Measurements from ENCODE around the gene ARHGAP15. TPM values are rescaled to one million over a fixed set of nuclear protein-coding genes. Genes with fewer than 3 reads are reported as not detected.
A peak's percentile ranks its signal among the peaks of the same experiment; 100 is the strongest.

ARHGAP15 gene
- total and polyA plus RNA-seq, 12 donors = 1.3 to 7.7 (median 2.8) TPM

- H3K27ac ChIP-seq = no peak overlapping the region
- no peaks in the 10 kb centered on the region for H3K9me3 ChIP-seq
- TF ChIP-seq, protein P1, sequence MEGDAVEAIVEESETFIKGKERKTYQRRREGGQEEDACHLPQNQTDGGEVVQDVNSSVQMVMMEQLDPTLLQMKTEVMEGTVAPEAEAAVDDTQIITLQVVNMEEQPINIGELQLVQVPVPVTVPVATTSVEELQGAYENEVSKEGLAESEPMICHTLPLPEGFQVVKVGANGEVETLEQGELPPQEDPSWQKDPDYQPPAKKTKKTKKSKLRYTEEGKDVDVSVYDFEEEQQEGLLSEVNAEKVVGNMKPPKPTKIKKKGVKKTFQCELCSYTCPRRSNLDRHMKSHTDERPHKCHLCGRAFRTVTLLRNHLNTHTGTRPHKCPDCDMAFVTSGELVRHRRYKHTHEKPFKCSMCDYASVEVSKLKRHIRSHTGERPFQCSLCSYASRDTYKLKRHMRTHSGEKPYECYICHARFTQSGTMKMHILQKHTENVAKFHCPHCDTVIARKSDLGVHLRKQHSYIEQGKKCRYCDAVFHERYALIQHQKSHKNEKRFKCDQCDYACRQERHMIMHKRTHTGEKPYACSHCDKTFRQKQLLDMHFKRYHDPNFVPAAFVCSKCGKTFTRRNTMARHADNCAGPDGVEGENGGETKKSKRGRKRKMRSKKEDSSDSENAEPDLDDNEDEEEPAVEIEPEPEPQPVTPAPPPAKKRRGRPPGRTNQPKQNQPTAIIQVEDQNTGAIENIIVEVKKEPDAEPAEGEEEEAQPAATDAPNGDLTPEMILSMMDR (IDR thresholded peaks at IDR 0.05) = no peak
- H3K27me3 ChIP-seq = no peaks in the 10 kb centered on the region
- no peaks in the 10 kb centered on the region for H3K36me3 ChIP-seq
- intact Hi-C loops (cut with DNase I) = loop anchor here in 1 of 10 donors (10.0 kb wide), 1 partner anchor 127 kb away; no protein-coding TSS in a partner anchor
- no peak for ATAC-seq
- H3K4me3 ChIP-seq = no peak overlapping the region
- H3K4me1 ChIP-seq = peaks cover 0 to 12% (median 0%) of the 10 kb centered on the region in 9 donors
- 72 to 77% methylated on average over 7 of the region's 7 CpGs for WGBS, 2 donors
- no peak for DNase-seq
Observed at GRCh38 chr2:143241403-143242088, 112.3 kb downstream of the ARHGAP15 start.

GRCh38 chr2:143246246-143246645 is 117.0 kb downstream of the ARHGAP15 start:
- Histone ChIP-seq H3K36me3 (no peaks in the 10 kb centered on the region), H3K27ac (no peak overlapping the region), H3K4me3 (no peak overlapping the region), H3K4me1 (peaks cover 0 to 12% (median 0%) of the 10 kb centered on the region in 9 donors), H3K27me3 (no peaks in the 10 kb centered on the region), H3K9me3 (no peaks in the 10 kb centered on the region)
- 77 to 78% methylated on average over 2 of the region's 2 CpGs for WGBS, 2 donors
- TF ChIP-seq, protein P1 (IDR thresholded peaks at IDR 0.05) = no peak
- ATAC-seq (no peak), DNase-seq (no peak)
- intact Hi-C loops (cut with DNase I) = loop anchor here in 1 of 10 donors (10.0 kb wide), 1 partner anchor 131 kb away; no protein-coding TSS in a partner anchor

DNA sequence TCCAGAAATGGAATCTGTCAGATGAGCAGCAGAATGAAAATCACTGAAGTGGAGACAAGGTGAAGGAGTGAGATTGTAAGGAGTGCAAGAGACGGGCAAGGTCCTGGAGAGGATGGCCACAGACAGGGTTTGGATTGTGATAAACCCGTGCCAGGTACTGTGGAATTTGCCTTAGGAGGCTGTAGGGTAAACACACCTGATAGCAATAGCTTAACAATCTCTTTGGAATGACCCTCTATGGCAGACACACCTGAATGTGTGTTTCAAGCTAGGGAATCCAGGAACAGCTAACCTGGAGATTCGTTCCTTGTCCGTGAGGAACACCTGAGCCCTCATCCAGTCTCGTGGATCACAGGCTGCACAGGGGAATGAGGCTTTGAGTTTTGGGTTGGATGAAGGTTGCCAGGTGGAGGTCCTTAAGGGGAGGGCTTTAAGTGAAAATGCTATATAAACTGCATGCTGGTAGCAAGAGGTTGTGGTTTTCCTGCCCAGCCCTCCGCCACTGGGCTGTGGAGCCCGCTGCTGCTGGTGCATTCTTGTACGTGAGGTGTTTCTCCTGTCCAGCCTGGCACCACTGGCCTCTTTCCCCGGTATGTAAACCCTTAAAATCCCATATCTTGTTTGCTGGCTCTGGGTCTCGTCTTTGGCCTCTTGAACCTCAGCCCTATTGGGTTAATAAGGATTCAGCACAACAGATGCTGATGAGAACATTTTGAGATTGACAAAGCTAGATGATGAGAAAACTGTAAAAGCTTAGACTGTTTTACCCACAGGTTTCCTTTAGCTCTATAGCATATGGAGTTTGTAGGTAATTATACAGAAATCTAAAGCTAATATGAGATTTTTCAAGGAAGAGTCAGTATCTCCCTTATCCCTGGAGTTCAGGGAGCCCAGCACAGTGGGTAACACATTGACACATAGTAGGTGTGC is 117.9 kb downstream of the ARHGAP15 start:
- Histone ChIP-seq H3K27me3 (no peaks in the 10 kb centered on the region), H3K27ac (peak overlapping the region in 1 of 10 donors; percentile 11), H3K9me3 (no peaks in the 10 kb centered on the region), H3K4me3 (peak overlapping the region in 1 of 10 donors; percentile 11), H3K36me3 (no peaks in the 10 kb centered on the region), H3K4me1 (peaks cover 0 to 12% (median 0%) of the 10 kb centered on the region in 9 donors)
- ATAC-seq = no peak
- no peak for DNase-seq
- intact Hi-C loops (cut with DNase I) = loop anchor here in 1 of 10 donors (10.0 kb wide), 1 partner anchor 132 kb away; no protein-coding TSS in a partner anchor
- TF ChIP-seq, protein P1 (IDR thresholded peaks at IDR 0.05) = no peak
- WGBS, 2 donors = 85% methylated on average over 10 of the region's 10 CpGs

- H3K27me3 ChIP-seq = no peaks in the 10 kb centered on the region
- H3K4me3 ChIP-seq = no peak overlapping the region
- intact Hi-C loops (cut with DNase I) = loop anchor here in 1 of 10 donors (10.0 kb wide), 1 partner anchor 134 kb away; no protein-coding TSS in a partner anchor
- 81 to 87% methylated on average over 5 of the region's 5 CpGs for WGBS, 2 donors
- DNase-seq = no peak
- H3K36me3 ChIP-seq = no peaks in the 10 kb centered on the region
- ATAC-seq = no peak
- TF ChIP-seq, protein P1 (IDR thresholded peaks at IDR 0.05) = no peak
- peaks cover 0 to 12% (median 0%) of the 10 kb centered on the region in 9 donors for H3K4me1 ChIP-seq
- H3K9me3 ChIP-seq = no peaks in the 10 kb centered on the region
- H3K27ac ChIP-seq = no peak overlapping the region
Observed at GRCh38 chr2:143248631-143249030, 119.4 kb downstream of the ARHGAP15 start.

Data from heart right ventricle (tissue), 16 donors.